Astrocyte (in vitro differentiated cells and primary cell): Measurements from ENCODE around the gene FCGR3A. TPM values are rescaled to one million over a fixed set of nuclear protein-coding genes. Genes with fewer than 3 reads are reported as not detected.

Experiments
- DNase-seq: peaks from one replicate; pipeline ENCODE4 v3.0.0-alpha.2; 2010; ENCODE audit warnings: low read depth
- FAIRE-seq: peaks from 2 replicates; lab custom pipeline; 2011; peaks lifted over from hg19 to GRCh38; lab: Jason Lieb, UNC
- H2AFZ ChIP-seq: 2 replicates; pipeline ENCODE4 v1.6.0; 2012; ENCODE audit warnings: low read depth, low read length, inconsistent platforms
- H3K27ac ChIP-seq: 2 replicates; pipeline ENCODE4 v1.5.1; 2011; ENCODE audit warnings: low read depth, low read length, inconsistent platforms
- H3K27me3 ChIP-seq: 2 replicates; pipeline ENCODE4 v1.6.0; 2011; ENCODE audit warnings: low read length, inconsistent platforms; ENCODE audit not compliant: insufficient read depth
- H3K36me3 ChIP-seq: 2 replicates; pipeline ENCODE4 v1.5.1; 2011; ENCODE audit warnings: low read length, inconsistent platforms; ENCODE audit not compliant: insufficient read depth
- H3K4me1 ChIP-seq: 2 replicates; pipeline ENCODE4 v1.5.1; 2011; ENCODE audit warnings: low read length, inconsistent platforms; ENCODE audit not compliant: insufficient read depth
- H3K4me2 ChIP-seq: 2 replicates; pipeline ENCODE4 v1.6.0; 2012; ENCODE audit warnings: low read length, inconsistent platforms
- H3K4me3 ChIP-seq: 2 replicates; pipeline ENCODE4 v1.5.1; 2011; ENCODE audit warnings: low read depth, mild to moderate bottlenecking, low read length, inconsistent platforms; ENCODE audit not compliant: insufficient read depth
- H3K79me2 ChIP-seq: 2 replicates; pipeline ENCODE4 v1.6.0; 2012; ENCODE audit warnings: mild to moderate bottlenecking, low read length, inconsistent platforms; ENCODE audit not compliant: insufficient read depth
- H3K9ac ChIP-seq: 2 replicates; pipeline ENCODE4 v1.6.0; 2012; ENCODE audit warnings: mild to moderate bottlenecking, low read length, inconsistent platforms
- H3K9me3 ChIP-seq: 2 replicates; pipeline ENCODE4 v1.5.1; 2012; ENCODE audit warnings: low read depth, mild to moderate bottlenecking, low read length, inconsistent platforms; ENCODE audit not compliant: insufficient read depth
- H4K20me1 ChIP-seq: 2 replicates; pipeline ENCODE4 v1.6.0; 2012; ENCODE audit warnings: low read length, inconsistent platforms; ENCODE audit not compliant: insufficient read depth
- H3K27ac Mint-ChIP-seq: one replicate; pipeline ENCODE4 v1.8.0; 2021; ENCODE audit warnings: mild to moderate bottlenecking, mixed read lengths; ENCODE audit not compliant: unreplicated experiment
- H3K27me3 Mint-ChIP-seq: one replicate; pipeline ENCODE4 v1.8.0; 2021; ENCODE audit warnings: low read depth, mixed read lengths; ENCODE audit not compliant: unreplicated experiment
- H3K36me3 Mint-ChIP-seq: one replicate; pipeline ENCODE4 v1.8.0; 2021; ENCODE audit warnings: low read depth, mixed read lengths; ENCODE audit not compliant: unreplicated experiment
- H3K4me1 Mint-ChIP-seq: one replicate; pipeline ENCODE4 v1.8.0; 2021; ENCODE audit warnings: low read depth, mixed read lengths; ENCODE audit not compliant: unreplicated experiment
- H3K4me3 Mint-ChIP-seq: one replicate; pipeline ENCODE4 v1.8.0; 2021; ENCODE audit warnings: mild to moderate bottlenecking, moderate library complexity, mixed read lengths; ENCODE audit not compliant: unreplicated experiment
- H3K9me3 Mint-ChIP-seq: one replicate; pipeline ENCODE4 v1.8.0; 2021; ENCODE audit warnings: mild to moderate bottlenecking, mixed read lengths; ENCODE audit not compliant: unreplicated experiment
- EZH2 ChIP-seq: IDR thresholded peaks from 2 replicates; pipeline ENCODE4 v1.6.1; 2012; ENCODE audit warnings: mild to moderate bottlenecking, low read length, inconsistent platforms; ENCODE audit not compliant: insufficient read depth
- total RNA-seq: library from RNA; stranded (reverse); gene quantifications from 2 replicates; pipeline ENCODE4 v1.2.1, GENCODE V29; 2021
- TF ChIP-seq, protein P1 (sequence below): IDR thresholded peaks from 2 replicates; pipeline ENCODE4 v1.5.1; 2011; ENCODE audit warnings: low read depth, mild to moderate bottlenecking, inconsistent platforms, low read length, moderate library complexity; ENCODE audit not compliant: insufficient read depth

FCGR3A gene
- total RNA-seq, 1 donor from 2014 or later = not detected

GRCh38 chr1:161502641-161503393 is 46.8 kb downstream of the FCGR3A start:
- Histone ChIP-seq H3K9me3 (no peaks in the 10 kb centered on the region), H3K79me2 (no peaks in the 10 kb centered on the region), H3K27me3 (peaks cover 10% of the 10 kb centered on the region), H2AFZ (no peak overlapping the region), H3K36me3 (no peaks in the 10 kb centered on the region), H3K4me1 (no peaks in the 10 kb centered on the region), H3K9ac (no peak overlapping the region), H3K4me3 (no peak overlapping the region), H3K4me2 (no peak overlapping the region), H4K20me1 (no peaks in the 10 kb centered on the region), H3K27ac (no peak overlapping the region)
- no peaks in the 10 kb centered on the region for H3K27me3 Mint-ChIP-seq
- DNase-seq = peak; percentile 17
- no peak overlapping the region for H3K27ac Mint-ChIP-seq
- FAIRE-seq = no peak
- no peak for TF ChIP-seq EZH2
- no peaks in the 10 kb centered on the region for H3K36me3 Mint-ChIP-seq
- H3K4me1 Mint-ChIP-seq = peaks cover 19% of the 10 kb centered on the region
- no peak overlapping the region for H3K4me3 Mint-ChIP-seq
- no peaks in the 10 kb centered on the region for H3K9me3 Mint-ChIP-seq

GRCh38 chr1:161502181-161502580 is 47.4 kb downstream of the FCGR3A start:
- Mint-ChIP-seq H3K36me3 (no peaks in the 10 kb centered on the region), H3K27me3 (no peaks in the 10 kb centered on the region)
- TF ChIP-seq, protein P1, sequence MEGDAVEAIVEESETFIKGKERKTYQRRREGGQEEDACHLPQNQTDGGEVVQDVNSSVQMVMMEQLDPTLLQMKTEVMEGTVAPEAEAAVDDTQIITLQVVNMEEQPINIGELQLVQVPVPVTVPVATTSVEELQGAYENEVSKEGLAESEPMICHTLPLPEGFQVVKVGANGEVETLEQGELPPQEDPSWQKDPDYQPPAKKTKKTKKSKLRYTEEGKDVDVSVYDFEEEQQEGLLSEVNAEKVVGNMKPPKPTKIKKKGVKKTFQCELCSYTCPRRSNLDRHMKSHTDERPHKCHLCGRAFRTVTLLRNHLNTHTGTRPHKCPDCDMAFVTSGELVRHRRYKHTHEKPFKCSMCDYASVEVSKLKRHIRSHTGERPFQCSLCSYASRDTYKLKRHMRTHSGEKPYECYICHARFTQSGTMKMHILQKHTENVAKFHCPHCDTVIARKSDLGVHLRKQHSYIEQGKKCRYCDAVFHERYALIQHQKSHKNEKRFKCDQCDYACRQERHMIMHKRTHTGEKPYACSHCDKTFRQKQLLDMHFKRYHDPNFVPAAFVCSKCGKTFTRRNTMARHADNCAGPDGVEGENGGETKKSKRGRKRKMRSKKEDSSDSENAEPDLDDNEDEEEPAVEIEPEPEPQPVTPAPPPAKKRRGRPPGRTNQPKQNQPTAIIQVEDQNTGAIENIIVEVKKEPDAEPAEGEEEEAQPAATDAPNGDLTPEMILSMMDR = no peak
- no peak for TF ChIP-seq EZH2

DNA sequence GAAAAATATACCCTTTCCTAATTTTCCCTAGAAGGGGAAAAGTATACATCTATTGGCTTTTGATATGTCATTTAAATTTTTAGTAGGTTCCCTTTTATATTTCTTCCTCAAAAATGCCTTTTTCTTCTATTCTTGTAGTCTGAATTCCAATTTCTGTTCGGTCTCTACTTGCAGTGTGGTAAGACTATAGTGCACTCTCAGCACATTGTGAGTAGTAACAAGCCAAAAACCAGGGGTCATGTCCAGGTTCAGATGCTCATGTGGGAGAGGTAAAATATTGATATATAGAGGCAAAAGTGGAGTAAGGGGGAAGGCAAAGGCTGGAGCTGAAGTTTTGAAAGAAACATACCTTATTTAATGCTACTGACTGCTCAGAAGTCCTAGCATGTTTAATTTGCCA is 48.4 kb downstream of the FCGR3A start:
- Histone ChIP-seq H3K79me2 (no peaks in the 10 kb centered on the region), H3K4me3 (no peak overlapping the region), H3K4me1 (no peaks in the 10 kb centered on the region), H3K27me3 (peaks cover 10% of the 10 kb centered on the region), H3K4me2 (no peak overlapping the region), H3K36me3 (no peaks in the 10 kb centered on the region), H3K9ac (no peak overlapping the region), H3K9me3 (no peaks in the 10 kb centered on the region), H2AFZ (no peak overlapping the region), H4K20me1 (no peaks in the 10 kb centered on the region), H3K27ac (no peak overlapping the region)
- no peaks in the 10 kb centered on the region for H3K9me3 Mint-ChIP-seq
- TF ChIP-seq EZH2 = no peak
- TF ChIP-seq, protein P1 = no peak
- H3K27me3 Mint-ChIP-seq = no peaks in the 10 kb centered on the region
- no peaks in the 10 kb centered on the region for H3K36me3 Mint-ChIP-seq
- FAIRE-seq = no peak
- H3K27ac Mint-ChIP-seq = no peak overlapping the region
- H3K4me3 Mint-ChIP-seq = no peak overlapping the region
- peaks cover 11% of the 10 kb centered on the region for H3K4me1 Mint-ChIP-seq
- DNase-seq = no peak

More at GRCh38 chr1:161502181-161502580, 47.4 kb downstream of the FCGR3A start:
- Histone ChIP-seq H3K4me3 (no peak overlapping the region), H4K20me1 (no peaks in the 10 kb centered on the region), H2AFZ (no peak overlapping the region), H3K27me3 (peaks cover 10% of the 10 kb centered on the region), H3K27ac (no peak overlapping the region), H3K79me2 (no peaks in the 10 kb centered on the region), H3K9ac (no peak overlapping the region), H3K36me3 (no peaks in the 10 kb centered on the region), H3K4me2 (no peak overlapping the region), H3K9me3 (no peaks in the 10 kb centered on the region), H3K4me1 (no peaks in the 10 kb centered on the region)
- DNase-seq = no peak
- Mint-ChIP-seq H3K4me1 (peaks cover 19% of the 10 kb centered on the region), H3K9me3 (no peaks in the 10 kb centered on the region), H3K27ac (no peak overlapping the region), H3K4me3 (no peak overlapping the region)
- FAIRE-seq = no peak
